Upper lobe of right lung (tissue), 1 donor: ENCODE data around the gene PRND. TPM values are rescaled to one million over a fixed set of nuclear protein-coding genes. Genes with fewer than 3 reads are reported as not detected.
"Not testable (repeated sequence)": the region's sequence is repeated elsewhere in the genome, so short reads cannot be mapped to it uniquely, and the experiment has no call there.

Experiments
- ATAC-seq: fragments of 200-7000 bp; cut with Tn5 transposase; one replicate; pipeline ENCODE4 v1.9.1; 2020; ENCODE audit warnings: mild to moderate bottlenecking, moderate library complexity
- DNase-seq: peaks from one replicate; pipeline ENCODE4 v3.0.0-alpha.2; 2020
- H3K27ac ChIP-seq: fragments of 200-600 bp; one replicate; pipeline ENCODE4 v1.8.0; 2022
- H3K27me3 ChIP-seq: fragments of 200-600 bp; one replicate; pipeline ENCODE4 v1.8.0; 2022; ENCODE audit warnings: mild to moderate bottlenecking
- H3K36me3 ChIP-seq: fragments of 200-600 bp; one replicate; pipeline ENCODE4 v1.8.0; 2022
- H3K4me1 ChIP-seq: fragments of 200-600 bp; one replicate; pipeline ENCODE4 v1.8.0; 2022
- H3K4me3 ChIP-seq: fragments of 200-600 bp; one replicate; pipeline ENCODE4 v1.8.0; 2022; ENCODE audit warnings: mild to moderate bottlenecking
- H3K9me3 ChIP-seq: fragments of 200-600 bp; one replicate; pipeline ENCODE4 v1.8.0; 2022
- intact Hi-C: fragments of 100-400 bp; cut with DNase I; formaldehyde crosslinking; loops from one replicate; pipeline ENCODE4 v1.11.0; 2022
- total RNA-seq: library from RNA; stranded (reverse); fragmentation: NEBNext Ultra II Directional; extraction: Animal tissue kit (Norgen Biotek cat#: 25700); gene quantifications from one replicate; pipeline ENCODE4 v1.2.1, GENCODE V29; 2021
- TF ChIP-seq, protein P1 (sequence below): fragments of 200-600 bp; IDR thresholded peaks from one replicate; pipeline ENCODE4 v1.8.0; 2022; ENCODE audit warnings: antibody characterized with exemption
- donor health status: DM: no; HTN: yes; CAD: no; lungs with severe emphysema.

PRND gene
- total RNA-seq, 1 donor from 2014 or later: 0.43 TPM

DNA sequence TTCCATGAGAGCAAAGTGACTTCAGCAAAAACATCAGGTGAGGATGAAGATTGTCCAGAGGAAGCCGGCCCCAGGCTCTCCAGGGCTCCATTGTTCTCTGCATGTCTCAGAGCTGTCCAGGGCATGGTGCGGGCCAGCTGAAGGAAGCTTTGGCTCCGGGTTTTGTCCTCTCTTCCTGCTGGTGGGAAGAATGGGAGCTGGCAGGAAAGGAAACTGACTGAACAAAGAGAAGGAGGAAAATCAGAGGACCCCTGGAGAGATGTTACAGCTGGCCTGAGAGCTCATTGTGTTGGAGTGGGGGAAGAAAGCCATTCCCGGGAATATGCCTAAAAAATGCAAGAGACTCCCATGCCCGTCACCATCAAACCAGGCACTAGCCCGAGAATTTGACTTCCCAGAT, 27.1 kb downstream of the PRND start:
- DNase-seq: no peak
- ATAC-seq: no peak
- no peak overlapping the region for H3K4me3 ChIP-seq
- H3K36me3 ChIP-seq: no peaks in the 10 kb centered on the region
- H3K4me1 ChIP-seq: no peaks in the 10 kb centered on the region
- intact Hi-C loops: no loop called here
- no peaks in the 10 kb centered on the region for H3K27me3 ChIP-seq
- no peaks in the 10 kb centered on the region for H3K9me3 ChIP-seq
- TF ChIP-seq, protein P1, sequence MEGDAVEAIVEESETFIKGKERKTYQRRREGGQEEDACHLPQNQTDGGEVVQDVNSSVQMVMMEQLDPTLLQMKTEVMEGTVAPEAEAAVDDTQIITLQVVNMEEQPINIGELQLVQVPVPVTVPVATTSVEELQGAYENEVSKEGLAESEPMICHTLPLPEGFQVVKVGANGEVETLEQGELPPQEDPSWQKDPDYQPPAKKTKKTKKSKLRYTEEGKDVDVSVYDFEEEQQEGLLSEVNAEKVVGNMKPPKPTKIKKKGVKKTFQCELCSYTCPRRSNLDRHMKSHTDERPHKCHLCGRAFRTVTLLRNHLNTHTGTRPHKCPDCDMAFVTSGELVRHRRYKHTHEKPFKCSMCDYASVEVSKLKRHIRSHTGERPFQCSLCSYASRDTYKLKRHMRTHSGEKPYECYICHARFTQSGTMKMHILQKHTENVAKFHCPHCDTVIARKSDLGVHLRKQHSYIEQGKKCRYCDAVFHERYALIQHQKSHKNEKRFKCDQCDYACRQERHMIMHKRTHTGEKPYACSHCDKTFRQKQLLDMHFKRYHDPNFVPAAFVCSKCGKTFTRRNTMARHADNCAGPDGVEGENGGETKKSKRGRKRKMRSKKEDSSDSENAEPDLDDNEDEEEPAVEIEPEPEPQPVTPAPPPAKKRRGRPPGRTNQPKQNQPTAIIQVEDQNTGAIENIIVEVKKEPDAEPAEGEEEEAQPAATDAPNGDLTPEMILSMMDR: no peak
- no peak overlapping the region for H3K27ac ChIP-seq

DNA sequence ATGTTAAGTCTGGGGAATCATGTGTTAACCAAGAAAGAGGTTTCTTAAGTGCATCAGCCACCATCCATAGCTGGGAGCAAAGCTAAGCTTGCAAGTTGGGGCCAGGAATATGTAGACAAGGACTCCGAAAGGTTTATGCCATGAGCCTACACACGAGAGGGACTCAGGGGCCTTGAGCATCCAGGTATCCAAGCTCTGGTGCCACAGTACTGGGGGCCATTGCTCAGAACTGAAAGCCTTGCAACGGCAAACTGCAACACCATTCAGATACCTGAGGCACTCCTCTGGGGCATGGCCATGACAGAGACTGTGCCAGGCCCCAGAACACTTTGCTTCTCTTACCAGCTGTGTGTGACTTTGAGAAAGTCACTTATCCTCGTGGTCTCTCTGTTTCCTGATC, 27.6 kb downstream of the PRND start:
- no peak for ATAC-seq
- Histone ChIP-seq H3K4me3 (no peak overlapping the region), H3K4me1 (no peaks in the 10 kb centered on the region), H3K9me3 (no peaks in the 10 kb centered on the region), H3K27ac (no peak overlapping the region), H3K27me3 (no peaks in the 10 kb centered on the region), H3K36me3 (no peaks in the 10 kb centered on the region)
- no peak for DNase-seq
- intact Hi-C loops: no loop called here
- TF ChIP-seq, protein P1: no peak

DNA sequence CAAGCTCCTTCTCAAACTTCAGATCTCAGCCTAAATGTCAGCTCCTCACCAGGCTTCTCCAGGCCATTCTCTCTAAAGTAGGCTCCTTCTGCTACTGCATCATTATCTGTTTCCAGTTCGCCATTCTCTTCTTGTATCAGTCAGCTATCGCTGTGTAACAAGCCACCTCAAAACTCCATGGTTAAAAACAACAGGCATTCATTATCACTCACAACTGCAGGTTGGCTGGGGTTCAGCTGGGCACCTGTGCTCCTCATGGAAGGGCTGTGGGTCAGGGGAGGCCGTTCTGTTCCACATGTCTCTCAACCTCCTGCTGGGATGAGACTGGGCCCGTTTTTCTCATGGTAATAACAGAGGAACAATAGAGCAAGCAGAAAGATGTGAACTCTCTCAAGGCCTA, 28.7 kb downstream of the PRND start:
- ATAC-seq: no peak
- no peaks in the 10 kb centered on the region for H3K9me3 ChIP-seq
- no peaks in the 10 kb centered on the region for H3K27me3 ChIP-seq
- H3K4me3 ChIP-seq: no peak overlapping the region
- no peaks in the 10 kb centered on the region for H3K4me1 ChIP-seq
- DNase-seq: no peak
- H3K36me3 ChIP-seq: no peaks in the 10 kb centered on the region
- TF ChIP-seq, protein P1: no peak
- intact Hi-C loops: no loop called here
- no peak overlapping the region for H3K27ac ChIP-seq

DNA sequence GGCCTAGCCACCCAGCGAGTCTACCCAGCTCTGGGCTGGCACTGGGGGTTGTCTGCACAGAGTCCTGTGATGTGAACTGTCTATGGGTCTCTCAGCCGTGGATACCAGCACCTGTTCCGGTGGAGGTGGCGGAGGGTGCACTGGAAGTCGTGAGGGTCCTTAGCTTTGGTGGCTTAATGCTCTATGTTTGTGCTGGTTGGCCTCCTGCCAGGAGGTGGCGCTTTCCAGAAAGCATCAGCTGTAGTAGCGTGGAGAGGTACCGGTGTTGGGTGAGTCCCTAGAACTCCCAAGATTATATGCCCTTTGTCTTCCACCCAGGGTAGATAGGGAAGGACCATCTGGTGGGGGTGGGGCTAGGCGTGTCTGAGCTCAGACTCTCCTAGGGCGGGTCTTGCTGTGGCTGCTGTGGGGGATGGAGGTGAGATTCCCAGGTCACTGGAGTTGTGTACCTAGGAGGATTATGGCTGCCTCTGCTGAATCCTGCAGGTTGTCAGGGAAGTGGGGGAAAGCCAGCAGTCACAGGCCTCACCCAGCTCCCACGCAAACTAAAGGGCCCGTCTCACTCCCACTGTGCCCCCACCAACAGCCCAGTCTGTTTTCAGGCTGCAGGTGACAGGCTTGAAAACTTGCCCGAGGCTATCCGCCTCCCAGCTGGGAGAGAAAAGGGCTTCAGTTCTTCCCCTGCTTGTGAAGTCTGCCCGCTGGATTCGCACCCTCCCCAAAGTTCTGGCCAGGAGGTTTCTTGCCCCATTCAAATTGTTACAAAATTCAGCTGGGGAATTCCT, 37.6 kb downstream of the PRND start:
- H3K27ac ChIP-seq, H3K4me1 ChIP-seq, H3K27me3 ChIP-seq, H3K4me3 ChIP-seq, H3K9me3 ChIP-seq, H3K36me3 ChIP-seq, intact Hi-C loops, ATAC-seq, DNase-seq: not testable (repeated sequence)

DNA sequence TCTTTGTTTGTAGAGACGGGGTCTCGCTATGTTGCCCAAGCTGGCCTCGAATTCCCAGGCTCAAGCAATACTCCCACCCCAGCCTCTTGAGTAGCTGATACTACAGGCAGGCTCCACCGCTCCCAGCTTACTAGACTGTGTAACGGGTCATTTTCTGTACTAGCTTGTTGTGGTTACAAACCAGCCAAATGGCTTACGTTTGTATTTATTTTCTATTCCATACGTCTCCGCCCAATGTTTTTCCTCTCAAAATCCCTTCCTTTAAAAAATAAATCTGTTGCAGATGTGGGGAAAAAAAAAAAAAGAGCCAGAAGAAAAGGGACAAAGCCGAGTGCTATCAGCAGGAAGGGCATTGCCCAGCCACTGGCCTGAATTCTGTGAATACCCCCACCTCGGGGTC, 41.6 kb downstream of the PRND start:
- intact Hi-C loops: no loop called here
- Histone ChIP-seq H3K4me1 (peaks cover 12% of the 10 kb centered on the region), H3K9me3 (no peaks in the 10 kb centered on the region), H3K4me3 (no peak overlapping the region), H3K27me3 (no peaks in the 10 kb centered on the region), H3K36me3 (no peaks in the 10 kb centered on the region), H3K27ac (no peak overlapping the region)
- ATAC-seq (no peak), DNase-seq (no peak)
- TF ChIP-seq, protein P1: no peak

DNA sequence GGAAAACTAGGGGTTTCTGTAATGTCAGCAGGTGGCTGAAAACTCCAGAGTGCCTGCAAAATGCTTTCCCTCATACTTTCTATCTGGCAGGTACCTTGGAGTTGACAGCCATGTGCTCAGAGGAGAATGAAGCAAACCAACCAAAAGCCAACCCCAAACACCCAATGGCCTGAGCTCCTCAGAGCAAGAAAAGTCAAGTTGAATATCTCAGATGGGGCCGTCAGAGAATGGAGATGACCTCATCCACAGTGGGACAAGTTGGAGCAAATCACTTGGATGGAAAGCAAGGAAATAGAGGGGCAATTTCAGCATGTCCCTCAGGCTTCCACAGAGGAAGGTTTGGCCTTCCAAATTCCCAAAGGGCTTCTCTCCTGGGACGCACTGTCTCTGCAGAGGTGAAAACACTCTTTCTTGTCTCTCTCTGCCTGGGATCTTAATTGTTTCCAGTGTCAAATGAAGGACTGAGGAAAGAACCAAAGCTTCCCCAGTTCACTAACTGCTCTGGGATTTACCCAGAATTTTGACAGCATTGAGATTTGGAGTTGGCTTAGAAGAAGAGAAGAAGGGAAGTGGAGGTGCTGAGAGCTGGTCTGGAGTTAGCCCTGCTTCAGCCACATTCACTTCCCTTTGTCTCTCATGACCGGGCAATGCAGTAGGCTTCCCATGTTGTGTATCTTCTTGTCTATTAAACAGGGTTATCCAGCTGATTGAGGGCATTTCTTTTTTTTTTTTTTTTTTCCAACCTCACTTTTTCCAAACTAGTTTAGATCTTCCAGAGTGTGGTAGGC, 42.2 kb downstream of the PRND start:
- ATAC-seq: peak; percentile 45
- no peak overlapping the region for H3K4me3 ChIP-seq
- peaks cover 12% of the 10 kb centered on the region for H3K4me1 ChIP-seq
- H3K27me3 ChIP-seq: no peaks in the 10 kb centered on the region
- no peaks in the 10 kb centered on the region for H3K36me3 ChIP-seq
- no peaks in the 10 kb centered on the region for H3K9me3 ChIP-seq
- TF ChIP-seq, protein P1: no peak
- intact Hi-C loops: no loop called here
- no peak overlapping the region for H3K27ac ChIP-seq
- DNase-seq: no peak
